ENCODE results near the gene SEC14L5.

DNA sequence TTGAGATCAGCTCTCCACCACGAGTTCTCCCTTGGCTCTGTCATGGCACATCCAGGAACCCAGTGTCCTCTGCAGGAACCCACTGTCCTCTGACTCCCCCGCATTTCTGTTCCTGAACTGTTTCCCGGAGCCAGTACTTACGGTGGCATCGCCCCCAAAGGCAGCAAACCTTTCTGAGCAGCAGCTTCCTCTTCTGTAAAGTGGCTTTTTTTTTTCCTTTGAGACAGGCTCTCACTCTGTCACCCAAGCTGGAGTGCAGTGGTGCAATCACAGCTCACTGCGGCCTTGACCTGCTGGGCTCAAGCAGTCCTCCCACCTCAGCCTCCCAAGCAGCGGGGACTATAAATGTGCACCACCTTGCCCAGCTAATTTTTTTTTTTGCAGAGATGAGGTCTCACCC is 43.4 kb downstream of the SEC14L5 start:
- TF ChIP-seq, protein P1, sequence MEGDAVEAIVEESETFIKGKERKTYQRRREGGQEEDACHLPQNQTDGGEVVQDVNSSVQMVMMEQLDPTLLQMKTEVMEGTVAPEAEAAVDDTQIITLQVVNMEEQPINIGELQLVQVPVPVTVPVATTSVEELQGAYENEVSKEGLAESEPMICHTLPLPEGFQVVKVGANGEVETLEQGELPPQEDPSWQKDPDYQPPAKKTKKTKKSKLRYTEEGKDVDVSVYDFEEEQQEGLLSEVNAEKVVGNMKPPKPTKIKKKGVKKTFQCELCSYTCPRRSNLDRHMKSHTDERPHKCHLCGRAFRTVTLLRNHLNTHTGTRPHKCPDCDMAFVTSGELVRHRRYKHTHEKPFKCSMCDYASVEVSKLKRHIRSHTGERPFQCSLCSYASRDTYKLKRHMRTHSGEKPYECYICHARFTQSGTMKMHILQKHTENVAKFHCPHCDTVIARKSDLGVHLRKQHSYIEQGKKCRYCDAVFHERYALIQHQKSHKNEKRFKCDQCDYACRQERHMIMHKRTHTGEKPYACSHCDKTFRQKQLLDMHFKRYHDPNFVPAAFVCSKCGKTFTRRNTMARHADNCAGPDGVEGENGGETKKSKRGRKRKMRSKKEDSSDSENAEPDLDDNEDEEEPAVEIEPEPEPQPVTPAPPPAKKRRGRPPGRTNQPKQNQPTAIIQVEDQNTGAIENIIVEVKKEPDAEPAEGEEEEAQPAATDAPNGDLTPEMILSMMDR (IDR thresholded peaks at IDR 0.05 in 2 of 3, conservative IDR thresholded peaks at IDR 0.05 in 1 of 3; ENCODE audit: borderline replicate concordance in 1 of 3, insufficient read depth in 1 of 3, low read depth in 2 of 3, low read length in 2 of 3): no peak
- TF ChIP-seq POLR2A (IDR thresholded peaks at IDR 0.05; ENCODE audit: borderline replicate concordance, extremely low read depth, insufficient read depth, insufficient read length) (no peak), RAD21 (IDR thresholded peaks at IDR 0.05; ENCODE audit: low read depth) (no peak), EGR1 (IDR thresholded peaks at IDR 0.05; ENCODE audit: low read depth) (no peak), EZH2phosphoT487 (IDR thresholded peaks at IDR 0.05; ENCODE audit: borderline replicate concordance) (no peak), YY1 (IDR thresholded peaks at IDR 0.05; ENCODE audit: extremely low read depth, insufficient replicate concordance, low read depth, low read length) (no peak), EZH2 (IDR thresholded peaks at IDR 0.05) (no peak), CEBPB (IDR thresholded peaks at IDR 0.05; ENCODE audit: low read depth) (no peak), JUND (IDR thresholded peaks at IDR 0.05) (no peak), ZNF274 (IDR thresholded peaks at IDR 0.05; ENCODE audit: low read depth, low read length) (no peak)
- TF ChIP-seq, protein P2, sequence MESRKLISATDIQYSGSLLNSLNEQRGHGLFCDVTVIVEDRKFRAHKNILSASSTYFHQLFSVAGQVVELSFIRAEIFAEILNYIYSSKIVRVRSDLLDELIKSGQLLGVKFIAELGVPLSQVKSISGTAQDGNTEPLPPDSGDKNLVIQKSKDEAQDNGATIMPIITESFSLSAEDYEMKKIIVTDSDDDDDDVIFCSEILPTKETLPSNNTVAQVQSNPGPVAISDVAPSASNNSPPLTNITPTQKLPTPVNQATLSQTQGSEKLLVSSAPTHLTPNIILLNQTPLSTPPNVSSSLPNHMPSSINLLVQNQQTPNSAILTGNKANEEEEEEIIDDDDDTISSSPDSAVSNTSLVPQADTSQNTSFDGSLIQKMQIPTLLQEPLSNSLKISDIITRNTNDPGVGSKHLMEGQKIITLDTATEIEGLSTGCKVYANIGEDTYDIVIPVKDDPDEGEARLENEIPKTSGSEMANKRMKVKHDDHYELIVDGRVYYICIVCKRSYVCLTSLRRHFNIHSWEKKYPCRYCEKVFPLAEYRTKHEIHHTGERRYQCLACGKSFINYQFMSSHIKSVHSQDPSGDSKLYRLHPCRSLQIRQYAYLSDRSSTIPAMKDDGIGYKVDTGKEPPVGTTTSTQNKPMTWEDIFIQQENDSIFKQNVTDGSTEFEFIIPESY (IDR thresholded peaks at IDR 0.05; ENCODE audit: extremely low read depth, insufficient replicate concordance, low read length): no peak
- TF ChIP-seq, protein P3, sequence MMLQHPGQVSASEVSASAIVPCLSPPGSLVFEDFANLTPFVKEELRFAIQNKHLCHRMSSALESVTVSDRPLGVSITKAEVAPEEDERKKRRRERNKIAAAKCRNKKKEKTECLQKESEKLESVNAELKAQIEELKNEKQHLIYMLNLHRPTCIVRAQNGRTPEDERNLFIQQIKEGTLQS (IDR thresholded peaks at IDR 0.05): no peak
